ENCODE measurements around the gene PKMYT1. TPM values are rescaled to one million over a fixed set of nuclear protein-coding genes. Genes with fewer than 3 reads are reported as not detected.

Gene PKMYT1
- total and polyA plus RNA-seq, 2 experiments from 2014 or later = 90.9 to 100 TPM

GRCh38 chr16:3026003-3026378 is 45.7 kb upstream of the PKMYT1 start:
- H3K36me3 Mint-ChIP-seq (ENCODE audit: low read depth) = peaks cover 55% of the 10 kb centered on the region
- Histone ChIP-seq H3K4me1 (ENCODE audit: insufficient read depth) (peaks cover 37% of the 10 kb centered on the region), H3K9me2 (ENCODE audit: insufficient read depth) (no peaks in the 10 kb centered on the region), H3K4me2 (no peak overlapping the region), H2AFZ (no peak overlapping the region), H4K20me1 (replicated peaks; ENCODE audit: insufficient read depth) (peaks cover 21% of the 10 kb centered on the region), H3K79me2 (replicated peaks; ENCODE audit: insufficient read depth) (peaks cover 12% of the 10 kb centered on the region; the same call in 1 of the 2 replicates), H3F3A (replicated peaks; ENCODE audit: low read depth) (peaks cover 58% of the 10 kb centered on the region), H3K4me3 (no peak overlapping the region), H3K27ac (ENCODE audit: low read depth) (no peak overlapping the region), H3K27me3 (ENCODE audit: insufficient read depth) (peaks cover 16% of the 10 kb centered on the region), H3K36me3 (ENCODE audit: insufficient read depth) (no peaks in the 10 kb centered on the region)
- no peaks in the 10 kb centered on the region; the same call in 1 of the 3 replicates for H3K9me3 Mint-ChIP-seq
- H3K27me3 Mint-ChIP-seq (ENCODE audit: insufficient read depth, low read depth, poor library complexity) = peaks cover 36% of the 10 kb centered on the region
- DNase-seq (ENCODE audit: low spot score) (no peak), ATAC-seq (no peak)
- no peak for TF ChIP-seq STAT1 (IDR thresholded peaks at IDR 0.05; ENCODE audit: unreplicated experiment)
- TF ChIP-seq ZNF331 (CRISPR knock-in tag; IDR thresholded peaks at IDR 0.05; ENCODE audit: low read depth) = no peak
- TF ChIP-seq REST (IDR thresholded peaks at IDR 0.05; ENCODE audit: unreplicated experiment) = no peak
- TF ChIP-seq ZNF114 (CRISPR knock-in tag; IDR thresholded peaks at IDR 0.05) = no peak
- TF ChIP-seq, protein P1, sequence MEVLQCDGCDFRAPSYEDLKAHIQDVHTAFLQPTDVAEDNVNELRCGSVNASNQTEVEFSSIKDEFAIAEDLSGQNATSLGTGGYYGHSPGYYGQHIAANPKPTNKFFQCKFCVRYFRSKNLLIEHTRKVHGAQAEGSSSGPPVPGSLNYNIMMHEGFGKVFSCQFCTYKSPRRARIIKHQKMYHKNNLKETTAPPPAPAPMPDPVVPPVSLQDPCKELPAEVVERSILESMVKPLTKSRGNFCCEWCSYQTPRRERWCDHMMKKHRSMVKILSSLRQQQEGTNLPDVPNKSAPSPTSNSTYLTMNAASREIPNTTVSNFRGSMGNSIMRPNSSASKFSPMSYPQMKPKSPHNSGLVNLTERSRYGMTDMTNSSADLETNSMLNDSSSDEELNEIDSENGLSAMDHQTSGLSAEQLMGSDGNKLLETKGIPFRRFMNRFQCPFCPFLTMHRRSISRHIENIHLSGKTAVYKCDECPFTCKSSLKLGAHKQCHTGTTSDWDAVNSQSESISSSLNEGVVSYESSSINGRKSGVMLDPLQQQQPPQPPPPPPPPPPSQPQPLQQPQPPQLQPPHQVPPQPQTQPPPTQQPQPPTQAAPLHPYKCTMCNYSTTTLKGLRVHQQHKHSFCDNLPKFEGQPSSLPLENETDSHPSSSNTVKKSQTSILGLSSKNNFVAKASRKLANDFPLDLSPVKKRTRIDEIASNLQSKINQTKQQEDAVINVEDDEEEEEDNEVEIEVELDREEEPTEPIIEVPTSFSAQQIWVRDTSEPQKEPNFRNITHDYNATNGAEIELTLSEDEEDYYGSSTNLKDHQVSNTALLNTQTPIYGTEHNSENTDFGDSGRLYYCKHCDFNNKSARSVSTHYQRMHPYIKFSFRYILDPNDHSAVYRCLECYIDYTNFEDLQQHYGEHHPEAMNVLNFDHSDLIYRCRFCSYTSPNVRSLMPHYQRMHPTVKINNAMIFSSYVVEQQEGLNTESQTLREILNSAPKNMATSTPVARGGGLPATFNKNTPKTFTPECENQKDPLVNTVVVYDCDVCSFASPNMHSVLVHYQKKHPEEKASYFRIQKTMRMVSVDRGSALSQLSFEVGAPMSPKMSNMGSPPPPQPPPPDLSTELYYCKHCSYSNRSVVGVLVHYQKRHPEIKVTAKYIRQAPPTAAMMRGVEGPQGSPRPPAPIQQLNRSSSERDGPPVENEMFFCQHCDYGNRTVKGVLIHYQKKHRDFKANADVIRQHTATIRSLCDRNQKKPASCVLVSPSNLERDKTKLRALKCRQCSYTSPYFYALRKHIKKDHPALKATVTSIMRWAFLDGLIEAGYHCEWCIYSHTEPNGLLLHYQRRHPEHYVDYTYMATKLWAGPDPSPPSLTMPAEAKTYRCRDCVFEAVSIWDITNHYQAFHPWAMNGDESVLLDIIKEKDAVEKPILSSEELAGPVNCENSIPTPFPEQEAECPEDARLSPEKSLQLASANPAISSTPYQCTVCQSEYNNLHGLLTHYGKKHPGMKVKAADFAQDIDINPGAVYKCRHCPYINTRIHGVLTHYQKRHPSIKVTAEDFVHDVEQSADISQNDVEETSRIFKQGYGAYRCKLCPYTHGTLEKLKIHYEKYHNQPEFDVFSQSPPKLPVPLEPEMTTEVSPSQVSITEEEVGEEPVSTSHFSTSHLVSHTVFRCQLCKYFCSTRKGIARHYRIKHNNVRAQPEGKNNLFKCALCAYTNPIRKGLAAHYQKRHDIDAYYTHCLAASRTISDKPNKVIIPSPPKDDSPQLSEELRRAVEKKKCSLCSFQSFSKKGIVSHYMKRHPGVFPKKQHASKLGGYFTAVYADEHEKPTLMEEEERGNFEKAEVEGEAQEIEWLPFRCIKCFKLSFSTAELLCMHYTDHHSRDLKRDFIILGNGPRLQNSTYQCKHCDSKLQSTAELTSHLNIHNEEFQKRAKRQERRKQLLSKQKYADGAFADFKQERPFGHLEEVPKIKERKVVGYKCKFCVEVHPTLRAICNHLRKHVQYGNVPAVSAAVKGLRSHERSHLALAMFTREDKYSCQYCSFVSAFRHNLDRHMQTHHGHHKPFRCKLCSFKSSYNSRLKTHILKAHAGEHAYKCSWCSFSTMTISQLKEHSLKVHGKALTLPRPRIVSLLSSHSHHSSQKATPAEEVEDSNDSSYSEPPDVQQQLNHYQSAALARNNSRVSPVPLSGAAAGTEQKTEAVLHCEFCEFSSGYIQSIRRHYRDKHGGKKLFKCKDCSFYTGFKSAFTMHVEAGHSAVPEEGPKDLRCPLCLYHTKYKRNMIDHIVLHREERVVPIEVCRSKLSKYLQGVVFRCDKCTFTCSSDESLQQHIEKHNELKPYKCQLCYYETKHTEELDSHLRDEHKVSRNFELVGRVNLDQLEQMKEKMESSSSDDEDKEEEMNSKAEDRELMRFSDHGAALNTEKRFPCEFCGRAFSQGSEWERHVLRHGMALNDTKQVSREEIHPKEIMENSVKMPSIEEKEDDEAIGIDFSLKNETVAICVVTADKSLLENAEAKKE (CRISPR knock-in tag; IDR thresholded peaks at IDR 0.05) = no peak
- TF ChIP-seq JUNB (IDR thresholded peaks at IDR 0.05; ENCODE audit: unreplicated experiment) = no peak
- TF ChIP-seq, protein P2, sequence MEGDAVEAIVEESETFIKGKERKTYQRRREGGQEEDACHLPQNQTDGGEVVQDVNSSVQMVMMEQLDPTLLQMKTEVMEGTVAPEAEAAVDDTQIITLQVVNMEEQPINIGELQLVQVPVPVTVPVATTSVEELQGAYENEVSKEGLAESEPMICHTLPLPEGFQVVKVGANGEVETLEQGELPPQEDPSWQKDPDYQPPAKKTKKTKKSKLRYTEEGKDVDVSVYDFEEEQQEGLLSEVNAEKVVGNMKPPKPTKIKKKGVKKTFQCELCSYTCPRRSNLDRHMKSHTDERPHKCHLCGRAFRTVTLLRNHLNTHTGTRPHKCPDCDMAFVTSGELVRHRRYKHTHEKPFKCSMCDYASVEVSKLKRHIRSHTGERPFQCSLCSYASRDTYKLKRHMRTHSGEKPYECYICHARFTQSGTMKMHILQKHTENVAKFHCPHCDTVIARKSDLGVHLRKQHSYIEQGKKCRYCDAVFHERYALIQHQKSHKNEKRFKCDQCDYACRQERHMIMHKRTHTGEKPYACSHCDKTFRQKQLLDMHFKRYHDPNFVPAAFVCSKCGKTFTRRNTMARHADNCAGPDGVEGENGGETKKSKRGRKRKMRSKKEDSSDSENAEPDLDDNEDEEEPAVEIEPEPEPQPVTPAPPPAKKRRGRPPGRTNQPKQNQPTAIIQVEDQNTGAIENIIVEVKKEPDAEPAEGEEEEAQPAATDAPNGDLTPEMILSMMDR (conservative IDR thresholded peaks at IDR 0.05; ENCODE audit: low read depth in 2 of 2) = no peak
- no peak for TF ChIP-seq EZH2 (IDR thresholded peaks at IDR 0.05; ENCODE audit: low read depth, unreplicated experiment)
- TF ChIP-seq POLR2AphosphoS5 (IDR thresholded peaks at IDR 0.05; ENCODE audit: low read depth) = no peak
- TF ChIP-seq ETS1 (IDR thresholded peaks at IDR 0.05) = no peak
- no peak for TF ChIP-seq CREB1 (CRISPR knock-in tag; IDR thresholded peaks at IDR 0.05; ENCODE audit: low read depth)
- H3K27ac Mint-ChIP-seq = no peak overlapping the region
- H3K4me3 Mint-ChIP-seq = no peak overlapping the region; the same call in 2 of the 3 replicates
- peaks cover 34% of the 10 kb centered on the region for H3K4me1 Mint-ChIP-seq

All from GM23338 (cell line).